Ovary (tissue), 3 donors: Measurements from ENCODE around the gene HSPB7.
"Not testable (repeated sequence)": the region's sequence is repeated elsewhere in the genome, so short reads cannot be mapped to it uniquely, and the experiment has no call there.

Source experiments
- CTCF ChIP-seq, 3 donors: fragments of 450-650 bp in 2 of 3; fragments of 200-600 bp in 1 of 3; IDR thresholded peaks; one replicate each; pipeline versions ENCODE4 v1.5.1 to v1.8.0; 2016 to 2022; ENCODE audit warnings: antibody characterized with exemption in 3 of 3, mild to moderate bottlenecking in 1 of 3
- EP300 ChIP-seq: sonication (generic); formaldehyde crosslinking; IDR thresholded peaks from one replicate; pipeline ENCODE4 v1.6.1; 2017; ENCODE audit warnings: antibody characterized with exemption
- POLR2A ChIP-seq: fragments of 450-650 bp; IDR thresholded peaks from one replicate; pipeline ENCODE4 v1.6.1; 2017; ENCODE audit warnings: antibody characterized with exemption, mild to moderate bottlenecking, moderate library complexity
- donor health status: DM: no; HTN: no; CAD: no.

- not testable (repeated sequence) for TF ChIP-seq CTCF (IDR thresholded peaks at IDR 0.05); POLR2A; EP300
Observed at GRCh38 chr1:16061989-16062686, 44.3 kb upstream of the HSPB7 start.
